ENCODE measurements around the gene ITPR1. TPM values are rescaled to one million over a fixed set of nuclear protein-coding genes. Genes with fewer than 3 reads are reported as not detected.

Gene ITPR1
- total RNA-seq, 2 donors from 2014 or later: 254 to 283 TPM

DNA sequence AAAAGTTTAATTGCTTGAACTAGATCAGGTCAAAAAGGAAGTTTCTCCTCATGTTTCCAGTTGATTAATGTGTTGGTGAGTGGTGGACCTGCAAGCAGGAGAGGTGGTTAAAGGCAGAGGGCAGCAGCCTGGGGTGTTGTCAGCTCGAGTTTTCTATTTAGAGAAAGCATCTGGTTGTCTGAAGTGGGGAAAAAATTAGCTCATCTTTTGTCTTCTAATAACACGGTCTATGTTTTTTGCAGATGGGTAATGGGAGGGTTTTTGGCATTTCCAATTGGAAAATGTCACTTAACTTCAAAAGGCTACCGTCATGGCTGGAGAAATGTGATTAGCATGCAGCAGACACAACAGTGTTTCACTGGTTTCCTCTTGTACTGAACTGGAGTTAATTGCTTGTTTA is 122.6 kb downstream of the ITPR1 start:
- H3K36me3 ChIP-seq: no peaks in the 10 kb centered on the region
- H3K27me3 ChIP-seq (replicated peaks; ENCODE audit: insufficient read depth): no peaks in the 10 kb centered on the region
- peaks cover 0 to 12% of the 10 kb centered on the region in 2 donors for H3K4me1 ChIP-seq (ENCODE audit: control insufficient read depth in 1 of 2, low read depth in 2 of 2)
- no peak overlapping the region for H3K27ac ChIP-seq
- ATAC-seq (ENCODE audit: insufficient number of reproducible peaks, low FRiP score, low read depth): no peak
- no peak overlapping the region for H3K4me3 ChIP-seq
- no peaks in the 10 kb centered on the region for H3K9me3 ChIP-seq
- DNase-seq (ENCODE audit: low spot score): no peak
- TF ChIP-seq, protein P1, sequence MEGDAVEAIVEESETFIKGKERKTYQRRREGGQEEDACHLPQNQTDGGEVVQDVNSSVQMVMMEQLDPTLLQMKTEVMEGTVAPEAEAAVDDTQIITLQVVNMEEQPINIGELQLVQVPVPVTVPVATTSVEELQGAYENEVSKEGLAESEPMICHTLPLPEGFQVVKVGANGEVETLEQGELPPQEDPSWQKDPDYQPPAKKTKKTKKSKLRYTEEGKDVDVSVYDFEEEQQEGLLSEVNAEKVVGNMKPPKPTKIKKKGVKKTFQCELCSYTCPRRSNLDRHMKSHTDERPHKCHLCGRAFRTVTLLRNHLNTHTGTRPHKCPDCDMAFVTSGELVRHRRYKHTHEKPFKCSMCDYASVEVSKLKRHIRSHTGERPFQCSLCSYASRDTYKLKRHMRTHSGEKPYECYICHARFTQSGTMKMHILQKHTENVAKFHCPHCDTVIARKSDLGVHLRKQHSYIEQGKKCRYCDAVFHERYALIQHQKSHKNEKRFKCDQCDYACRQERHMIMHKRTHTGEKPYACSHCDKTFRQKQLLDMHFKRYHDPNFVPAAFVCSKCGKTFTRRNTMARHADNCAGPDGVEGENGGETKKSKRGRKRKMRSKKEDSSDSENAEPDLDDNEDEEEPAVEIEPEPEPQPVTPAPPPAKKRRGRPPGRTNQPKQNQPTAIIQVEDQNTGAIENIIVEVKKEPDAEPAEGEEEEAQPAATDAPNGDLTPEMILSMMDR (IDR thresholded peaks at IDR 0.05): no peak

DNA sequence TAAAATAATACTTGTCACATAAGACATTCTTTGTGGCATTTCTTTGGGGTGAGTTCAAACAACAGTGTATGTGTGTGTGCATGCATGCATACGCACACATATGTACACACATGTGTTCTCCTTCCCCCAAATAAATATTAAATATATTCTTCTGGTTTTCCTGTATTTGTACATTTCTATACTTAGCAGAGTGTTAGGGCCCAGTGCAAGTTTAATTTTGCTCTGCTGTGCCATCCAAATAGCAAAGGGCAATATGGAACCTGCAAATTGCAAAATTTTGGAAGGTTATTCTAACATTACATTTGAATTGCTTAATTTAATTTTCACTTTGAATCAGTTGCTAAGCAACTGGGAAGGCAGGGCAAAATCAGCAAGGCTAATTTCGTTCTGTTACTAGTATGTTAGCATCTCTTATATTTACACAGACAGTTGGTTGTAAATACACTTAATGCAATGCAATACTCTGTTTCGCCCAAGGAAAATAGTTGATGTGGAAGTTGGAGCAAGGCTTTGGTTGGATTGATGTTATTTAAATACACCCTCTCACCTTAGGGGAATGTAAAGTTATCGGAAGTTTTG is 130.4 kb downstream of the ITPR1 start:
- Histone ChIP-seq H3K27me3 (replicated peaks; ENCODE audit: insufficient read depth) (no peaks in the 10 kb centered on the region), H3K4me1 (ENCODE audit: control insufficient read depth in 1 of 2, low read depth in 2 of 2) (peaks cover 0 to 8% of the 10 kb centered on the region in 2 donors), H3K9me3 (no peaks in the 10 kb centered on the region), H3K27ac (no peak overlapping the region), H3K36me3 (no peaks in the 10 kb centered on the region), H3K4me3 (no peak overlapping the region)
- ATAC-seq (ENCODE audit: insufficient number of reproducible peaks, low FRiP score, low read depth) (no peak), DNase-seq (ENCODE audit: low spot score) (no peak)
- TF ChIP-seq, protein P1 (IDR thresholded peaks at IDR 0.05): no peak

DNA sequence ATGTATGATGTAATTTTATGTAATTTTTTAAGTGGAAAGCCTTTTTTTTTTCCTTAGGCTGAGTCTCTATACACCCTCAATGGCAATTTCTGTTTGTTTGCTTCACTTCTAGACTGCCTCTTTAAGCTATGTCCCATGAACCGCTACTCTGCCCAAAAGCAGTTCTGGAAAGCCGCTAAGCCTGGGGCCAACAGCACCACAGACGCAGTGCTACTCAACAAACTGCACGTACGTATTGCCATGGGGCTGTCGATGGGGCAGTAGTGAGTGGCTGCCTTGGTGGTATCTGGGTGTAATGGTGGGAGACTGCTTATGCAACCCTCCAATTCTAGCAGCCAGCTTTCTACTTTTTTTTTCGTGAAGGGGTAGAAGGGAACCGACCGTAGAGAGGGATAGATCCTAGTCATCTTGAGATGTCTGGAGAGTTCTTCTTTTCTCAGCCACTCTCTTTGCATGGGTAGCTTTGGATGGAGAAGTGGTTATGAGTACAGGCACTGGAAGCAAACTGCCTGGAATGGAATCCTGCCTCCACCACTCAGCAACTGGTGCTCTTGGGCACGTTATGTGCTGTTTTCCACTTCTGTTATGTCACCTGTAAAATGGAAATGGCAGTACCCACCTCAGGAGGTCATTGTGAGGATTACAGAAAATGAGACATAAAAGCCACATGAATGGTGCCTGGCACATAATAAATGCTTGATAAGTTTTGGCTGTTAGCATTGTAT is 134.7 kb downstream of the ITPR1 start:
- Histone ChIP-seq H3K27ac (no peak overlapping the region), H3K9me3 (no peaks in the 10 kb centered on the region), H3K27me3 (replicated peaks; ENCODE audit: insufficient read depth) (no peaks in the 10 kb centered on the region), H3K36me3 (no peaks in the 10 kb centered on the region), H3K4me1 (ENCODE audit: control insufficient read depth in 1 of 2, low read depth in 2 of 2) (peaks cover 0 to under 1% of the 10 kb centered on the region in 2 donors), H3K4me3 (no peak overlapping the region)
- TF ChIP-seq, protein P1 (IDR thresholded peaks at IDR 0.05): no peak
- DNase-seq (ENCODE audit: low spot score) (no peak), ATAC-seq (ENCODE audit: insufficient number of reproducible peaks, low FRiP score, low read depth) (no peak)

DNA sequence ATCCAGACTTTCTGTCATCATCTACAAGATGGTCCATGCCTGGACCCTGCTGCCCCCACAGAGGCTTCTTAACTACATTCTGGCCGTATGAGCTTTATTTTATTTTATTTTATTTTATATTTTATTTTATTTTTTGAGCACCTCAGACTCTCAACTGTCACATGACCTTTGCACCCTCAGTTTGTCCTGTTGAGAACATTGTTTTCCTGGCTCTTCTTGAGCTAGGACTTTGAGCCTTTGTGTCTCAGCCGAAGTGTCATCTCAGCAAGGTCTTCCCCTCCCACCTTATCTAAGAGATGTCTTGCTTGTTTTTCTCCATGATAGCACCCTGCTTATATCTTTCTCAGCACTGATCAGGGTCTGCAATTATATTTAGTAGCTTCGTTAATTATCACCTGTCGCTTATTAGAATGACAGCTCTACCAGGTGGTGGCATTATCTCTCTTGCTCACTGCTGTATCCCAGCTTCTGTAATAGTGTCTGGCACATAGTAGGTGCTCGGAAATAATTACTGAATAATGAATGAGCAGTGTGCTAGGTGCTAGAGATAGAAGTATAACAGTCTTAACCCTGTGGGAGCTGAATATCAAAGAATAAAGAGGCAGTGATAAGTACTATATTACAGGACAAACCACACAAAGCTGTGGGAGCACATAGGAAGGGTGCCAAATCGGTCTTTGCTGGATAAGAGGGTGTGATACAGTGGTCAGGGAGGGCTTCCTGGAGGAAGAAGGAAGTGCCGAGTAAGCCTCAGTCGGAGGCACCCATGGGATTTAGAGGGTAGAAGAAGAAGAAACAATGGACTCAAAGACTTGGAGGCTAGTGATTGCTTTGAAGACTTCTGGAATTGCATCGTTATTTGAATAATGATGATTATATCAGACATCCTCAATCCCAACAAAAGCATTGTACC is 136.2 kb downstream of the ITPR1 start:
- Histone ChIP-seq H3K9me3 (no peaks in the 10 kb centered on the region), H3K27me3 (replicated peaks; ENCODE audit: insufficient read depth) (no peaks in the 10 kb centered on the region)

More for the DNA sequence above, 136.2 kb downstream of the ITPR1 start:
- no peak overlapping the region for H3K27ac ChIP-seq
- no peaks in the 10 kb centered on the region for H3K36me3 ChIP-seq
- DNase-seq (ENCODE audit: low spot score) (no peak), ATAC-seq (ENCODE audit: insufficient number of reproducible peaks, low FRiP score, low read depth) (no peak)
- peaks cover 0 to 10% of the 10 kb centered on the region in 2 donors for H3K4me1 ChIP-seq (ENCODE audit: control insufficient read depth in 1 of 2, low read depth in 2 of 2)
- TF ChIP-seq, protein P1 (IDR thresholded peaks at IDR 0.05): no peak
- H3K4me3 ChIP-seq: no peak overlapping the region

Measured in thoracic aorta (tissue), 2 donors.